Endothelial cell of umbilical vein (primary cell): ENCODE measurements around the gene KIF26A. TPM values are rescaled to one million over a fixed set of nuclear protein-coding genes. Genes with fewer than 3 reads are reported as not detected.

Experiments
- BruUV-seq: library from RNA; stranded (reverse); fragments of 400-500 nt; replicated peaks from 2 replicates; lab custom pipeline; 2021; lab: Mats Ljungman, UMichigan
- CTCF ChIA-PET: fragments of 300-600, 350-600 bp; sonication (Branson Sonifier 250); formaldehyde crosslinking; loops from one replicate; lab custom pipeline; 2021; ENCODE audit warnings: antibody characterized with exemption, inconsistent platforms; lab: Charles Lee
- POLR2A ChIA-PET: fragments of 300-600, 350-600 bp; sonication (Branson Sonifier 250); formaldehyde crosslinking; loops from one replicate; lab custom pipeline; 2021; ENCODE audit warnings: antibody characterized with exemption, inconsistent platforms; lab: Charles Lee
- DNase-seq: peaks from one replicate; pipeline ENCODE4 v3.0.0-alpha.2; 2011; ENCODE audit warnings: low read depth, low spot score
- FAIRE-seq: peaks from 2 replicates; lab custom pipeline; 2011; peaks lifted over from hg19 to GRCh38; lab: Jason Lieb, UNC
- H2AFZ ChIP-seq: 2 replicates; pipeline ENCODE4 v1.6.0; 2012; ENCODE audit warnings: low read depth, low read length, control low read depth, inconsistent platforms
- H3K27ac ChIP-seq: 2 replicates; pipeline ENCODE4 v1.5.1; 2011; ENCODE audit warnings: low read depth, mild to moderate bottlenecking, control low read depth, low read length, moderate library complexity; ENCODE audit not compliant: insufficient read depth
- H3K27me3 ChIP-seq, 2 experiments: 2 replicates each; pipeline versions ENCODE4 v1.6.0 to v1.6.1; 2011; ENCODE audit warnings: low read length in 2 of 2, mixed read lengths in 1 of 2; ENCODE audit not compliant: control insufficient read depth in 2 of 2, insufficient read depth in 2 of 2
- H3K36me3 ChIP-seq, 2 experiments: 2 replicates in 1 of 2; 3 replicates in 1 of 2; pipeline ENCODE4 v1.5.1; 2011; ENCODE audit warnings: low read length in 2 of 2, mild to moderate bottlenecking in 1 of 2, moderate library complexity in 1 of 2; ENCODE audit not compliant: control insufficient read depth in 2 of 2, insufficient read depth in 2 of 2; ENCODE audit errors: extremely low read depth in 1 of 2
- H3K4me1 ChIP-seq: 3 replicates; pipeline ENCODE4 v1.5.1; 2011; ENCODE audit warnings: mild to moderate bottlenecking, low read length; ENCODE audit not compliant: control insufficient read depth, insufficient read depth; ENCODE audit errors: extremely low read depth
- H3K4me2 ChIP-seq: 2 replicates; pipeline ENCODE4 v1.6.1; 2011; ENCODE audit warnings: low read length, control low read depth, mixed read lengths; ENCODE audit not compliant: insufficient read depth
- H3K4me3 ChIP-seq, 3 experiments: fragments of 200-600 bp in 1 of 3; sonication (generic), shearing (Covaris generic) in 1 of 3; replicated peaks in 1 of 3; 2 replicates each; pipeline ENCODE4 v1.5.1; 2011 to 2016; ENCODE audit warnings: control low read depth in 3 of 3, low read length in 3 of 3, mild to moderate bottlenecking in 2 of 3, inconsistent platforms in 1 of 3, low read depth in 1 of 3, moderate library complexity in 1 of 3; ENCODE audit not compliant: insufficient read depth in 1 of 3
- H3K79me2 ChIP-seq: 2 replicates; pipeline ENCODE4 v1.6.0; 2012; ENCODE audit warnings: low read length, inconsistent platforms; ENCODE audit not compliant: control insufficient read depth, insufficient read depth
- H3K9ac ChIP-seq: replicated peaks from 2 replicates; pipeline ENCODE3; 2011; ENCODE audit warnings: low read length, control low read depth; ENCODE audit not compliant: insufficient read depth; ENCODE audit errors: extremely low read depth
- H3K9me1 ChIP-seq: replicated peaks from 3 replicates; pipeline ENCODE4 v1.6.0; 2011; ENCODE audit warnings: mild to moderate bottlenecking, low read length; ENCODE audit not compliant: control insufficient read depth, insufficient read depth; ENCODE audit errors: extremely low read depth
- H3K9me3 ChIP-seq: replicated peaks from 2 replicates; pipeline ENCODE4 v1.5.1; 2012; ENCODE audit warnings: low read length, inconsistent platforms; ENCODE audit not compliant: control insufficient read depth, insufficient read depth
- H4K20me1 ChIP-seq: replicated peaks from 2 replicates; pipeline ENCODE3; 2011; ENCODE audit warnings: mild to moderate bottlenecking, low read length; ENCODE audit not compliant: control insufficient read depth, insufficient read depth; ENCODE audit errors: extremely low read depth
- EZH2 ChIP-seq: IDR thresholded peaks from 2 replicates; pipeline ENCODE4 v1.6.1; 2012; ENCODE audit warnings: borderline replicate concordance, low read depth, mild to moderate bottlenecking, moderate library complexity, low read length, inconsistent platforms; ENCODE audit not compliant: severe bottlenecking
- FOS ChIP-seq: IDR thresholded peaks from 2 replicates; pipeline ENCODE4 v1.6.1; 2011; ENCODE audit warnings: mild to moderate bottlenecking, low read length, moderate library complexity, borderline replicate concordance; ENCODE audit not compliant: insufficient read depth
- MYC ChIP-seq: IDR thresholded peaks from one replicate; pipeline ENCODE4 v1.6.1; 2011; ENCODE audit warnings: mild to moderate bottlenecking, low read depth, low read length
- POLR2A ChIP-seq: IDR thresholded peaks from 2 replicates; pipeline ENCODE4 v1.6.1; 2012; ENCODE audit warnings: low read depth, mild to moderate bottlenecking, control low read depth, low read length
- POLR2AphosphoS5 ChIP-seq: IDR thresholded peaks from 2 replicates; pipeline ENCODE4 v1.6.1; 2012; ENCODE audit warnings: low read depth, mild to moderate bottlenecking, control low read depth, low read length, moderate library complexity; ENCODE audit not compliant: insufficient read depth
- dilution Hi-C: fragments of 300-500 bp; cut with MboI; formaldehyde crosslinking; loops from one replicate; pipeline ENCODE4 v1.15.0; 2019; ENCODE audit warnings: low sequenced_read_pairs; ENCODE audit not compliant: extremely low pct_ligation_motif_present
- intact Hi-C: fragments of 100-400 bp; cut with micrococcal nuclease; formaldehyde crosslinking; loops from one replicate; pipeline ENCODE4 v1.10.0; 2022
- polyA plus RNA-seq, 4 experiments: library from polyadenylated mRNA; depleted of rRNA in 3 of 4; stranded (reverse) in 3 of 4; unstranded in 1 of 4; fragments of >200 nt; gene quantifications; 2 replicates each; pipeline versions ENCODE4 v1.2.1 to v1.2.3, GENCODE V29; 2011 to 2012; ENCODE audit warnings: missing spikeins in 1 of 4
- total RNA-seq: library from RNA; stranded (reverse); gene quantifications from 2 replicates; pipeline ENCODE4 v1.2.3, GENCODE V29; 2021
- TF ChIP-seq, protein P1 (sequence below): IDR thresholded peaks from 2 replicates; pipeline ENCODE4 v1.6.1; 2011; ENCODE audit not compliant: insufficient read depth, insufficient read length

Gene KIF26A
- total and polyA plus RNA-seq, 2 donors (not counting 3 experiments of a cell fraction or from before 2014, with no cell fraction given), result 3.6 to 10.7 TPM

DNA sequence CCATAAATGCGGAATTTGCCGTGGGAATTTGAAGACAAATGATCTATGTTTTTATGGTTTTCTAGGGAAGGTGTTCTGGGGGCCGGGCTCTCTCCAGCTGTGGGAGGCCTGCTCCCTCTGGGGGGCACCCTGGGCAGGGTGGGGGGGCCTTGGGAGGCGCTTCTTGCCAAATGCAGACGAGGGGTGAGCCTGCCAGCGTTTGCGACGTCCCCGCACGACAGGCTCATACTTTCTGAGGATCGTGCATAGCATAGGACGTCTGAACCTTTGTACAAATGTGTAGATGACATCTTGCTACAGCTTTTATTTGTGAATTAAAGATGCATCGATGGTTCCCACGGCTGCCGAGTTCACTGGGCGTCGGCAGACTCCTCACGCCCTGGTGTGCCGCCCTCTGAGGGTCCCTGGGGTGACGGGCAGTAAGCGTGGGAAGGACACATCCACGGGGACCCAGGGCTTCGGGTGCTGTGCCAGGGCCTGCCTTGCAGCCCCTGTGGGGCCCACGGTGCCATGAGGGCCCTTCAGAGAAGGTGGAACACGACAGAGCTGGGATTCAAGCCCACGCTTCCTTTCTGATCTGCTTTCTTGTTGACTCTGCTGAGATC lies 42.3 kb downstream of the KIF26A start:
- TF ChIP-seq POLR2A, result no peak
- no peak for TF ChIP-seq MYC
- TF ChIP-seq EZH2, result no peak
- TF ChIP-seq, protein P1, sequence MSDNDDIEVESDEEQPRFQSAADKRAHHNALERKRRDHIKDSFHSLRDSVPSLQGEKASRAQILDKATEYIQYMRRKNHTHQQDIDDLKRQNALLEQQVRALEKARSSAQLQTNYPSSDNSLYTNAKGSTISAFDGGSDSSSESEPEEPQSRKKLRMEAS, result no peak
- Histone ChIP-seq H3K27me3 (no peaks in the 10 kb centered on the region), H4K20me1 (no peaks in the 10 kb centered on the region), H3K27ac (no peak overlapping the region), H3K9me1 (no peaks in the 10 kb centered on the region), H3K9ac (no peak overlapping the region), H3K4me1 (peaks cover 11% of the 10 kb centered on the region), H3K36me3 (no peaks in the 10 kb centered on the region), H3K79me2 (no peaks in the 10 kb centered on the region), H3K4me3 (no peak overlapping the region), H2AFZ (no peak overlapping the region), H3K4me2 (no peak overlapping the region), H3K9me3 (no peaks in the 10 kb centered on the region)
- BruUV-seq, result no TSS peak
- FAIRE-seq, result no peak
- dilution Hi-C loops, result no loop called here
- CTCF ChIA-PET, result no interaction called here
- no peak for DNase-seq
- POLR2A ChIA-PET, result no interaction called here
- intact Hi-C loops, result loop anchor here (10.0 kb wide), 1 partner anchor 254 kb away; no protein-coding TSS in a partner anchor

DNA sequence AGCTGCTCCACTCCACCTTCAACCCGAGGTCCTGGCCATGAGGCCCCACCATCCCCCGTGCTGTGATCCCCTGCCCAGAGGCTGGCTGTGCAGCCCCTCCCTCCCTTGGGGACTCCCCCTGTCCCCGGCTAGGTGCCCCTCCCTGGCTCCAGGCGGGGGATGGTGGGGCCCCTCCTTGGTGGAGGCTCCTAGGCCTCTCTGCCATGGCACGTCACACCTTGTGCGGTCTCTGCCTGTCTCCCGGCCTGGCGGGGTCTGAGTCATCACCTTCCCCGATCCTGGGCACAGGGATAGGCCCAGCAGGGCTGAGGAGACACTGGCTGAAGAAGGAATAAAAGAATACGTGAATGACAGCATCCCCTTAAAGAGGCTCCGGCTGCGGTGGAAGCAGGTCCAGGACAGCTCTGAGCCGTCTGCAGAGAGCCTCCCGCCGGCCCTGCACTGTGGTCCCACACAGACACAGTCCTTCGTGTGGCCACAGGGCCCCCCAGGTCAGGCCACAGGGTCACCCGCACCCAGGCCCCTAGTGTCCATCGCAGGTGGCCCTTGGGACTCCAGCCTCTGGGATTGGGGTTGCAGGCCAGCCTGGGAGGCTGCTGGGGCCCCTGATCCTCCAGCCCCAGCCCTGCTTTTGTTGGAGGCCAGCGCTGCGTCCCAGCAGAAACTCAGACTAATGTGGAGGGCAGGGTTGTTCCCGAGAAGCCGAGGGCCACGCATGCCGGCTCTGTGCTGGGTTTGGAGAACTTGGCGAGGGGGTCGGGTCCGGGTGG lies 43.6 kb downstream of the KIF26A start:
- TF ChIP-seq FOS (no peak), POLR2AphosphoS5 (no peak)
- Histone ChIP-seq H3K9ac (no peak overlapping the region), H3K9me3 (no peaks in the 10 kb centered on the region), H3K27ac (no peak overlapping the region), H3K4me2 (no peak overlapping the region), H3K9me1 (no peaks in the 10 kb centered on the region), H3K4me1 (peaks cover 11% of the 10 kb centered on the region), H4K20me1 (no peaks in the 10 kb centered on the region), H3K4me3 (no peak overlapping the region), H3K79me2 (no peaks in the 10 kb centered on the region), H3K27me3 (no peaks in the 10 kb centered on the region), H2AFZ (no peak overlapping the region), H3K36me3 (no peaks in the 10 kb centered on the region)
- FAIRE-seq, result no peak
- intact Hi-C loops (loop anchor here (10.0 kb wide), 1 partner anchor 253 kb away; no protein-coding TSS in a partner anchor), dilution Hi-C loops (no loop called here)
- ChIA-PET CTCF (interaction anchor here (1.6 kb wide), 1 partner anchor 382 kb away, joined by 5 read pairs; no protein-coding TSS in a partner anchor), POLR2A (no interaction called here)
- no peak for DNase-seq
- BruUV-seq, result no TSS peak
